PC-3 (cell line): Measurements from ENCODE around the gene DNM3. TPM values are rescaled to one million over a fixed set of nuclear protein-coding genes. Genes with fewer than 3 reads are reported as not detected.

Experiments used
- ATAC-seq: fragments of 200-7000 bp; cut with Tn5 transposase; 2 replicates; pipeline ENCODE4 v1.9.1; 2020; ENCODE audit warnings: mild to moderate bottlenecking, moderate library complexity
- BruUV-seq: library from RNA; stranded (reverse); fragments of 400-500 nt; replicated peaks from 2 replicates; lab custom pipeline; 2021; lab: Mats Ljungman, UMichigan
- CTCF ChIA-PET: fragments of 300-600 bp; sonication (Branson Sonifier 250); formaldehyde crosslinking; loops from one replicate; lab custom pipeline; 2022; ENCODE audit warnings: antibody characterized with exemption; lab: Charles Lee
- POLR2A ChIA-PET: fragments of 300-600 bp; sonication (Branson Sonifier 250); formaldehyde crosslinking; loops from one replicate; lab custom pipeline; 2022; ENCODE audit warnings: antibody characterized with exemption; ENCODE audit not compliant: unreplicated experiment; lab: Charles Lee
- DNase-seq: peaks from one replicate; pipeline ENCODE4 v3.0.0-alpha.2; 2015
- H2AFZ ChIP-seq: fragments of 300-600 bp; sonication (generic); 2 replicates; pipeline ENCODE4 v1.6.0; 2016; ENCODE audit warnings: antibody characterized with exemption, low read length
- H3F3A ChIP-seq: fragments of 300-600 bp; sonication (generic); one replicate; pipeline ENCODE4 v1.6.0; 2017; ENCODE audit warnings: antibody characterized with exemption, low read length, control low read depth, mild to moderate bottlenecking; ENCODE audit not compliant: unreplicated experiment
- H3K27ac ChIP-seq: fragments of 300-600 bp; sonication (generic); 2 replicates; pipeline ENCODE4 v1.5.1; 2016; ENCODE audit warnings: mild to moderate bottlenecking, low read length
- H3K27me3 ChIP-seq: fragments of 300-600 bp; sonication (generic); 2 replicates; pipeline ENCODE4 v1.6.1; 2016; ENCODE audit warnings: low read length, mixed read lengths
- H3K36me3 ChIP-seq: fragments of 300-600 bp; sonication (generic); 2 replicates; pipeline ENCODE4 v1.6.1; 2016; ENCODE audit warnings: low read depth, mixed run types, low read length, mixed read lengths
- H3K4me1 ChIP-seq: fragments of 300-600 bp; sonication (generic); 2 replicates; pipeline ENCODE4 v1.5.1; 2016; ENCODE audit warnings: low read length; ENCODE audit not compliant: insufficient read depth
- H3K4me2 ChIP-seq: fragments of 300-600 bp; sonication (generic); 2 replicates; pipeline ENCODE4 v1.6.0; 2016; ENCODE audit warnings: low read length
- H3K4me3 ChIP-seq: fragments of 300-600 bp; sonication (generic); 2 replicates; pipeline ENCODE4 v1.5.1; 2016; ENCODE audit warnings: mild to moderate bottlenecking, low read length, mixed read lengths
- H3K79me2 ChIP-seq: fragments of 300-600 bp; sonication (generic); 2 replicates; pipeline ENCODE4 v1.6.1; 2017; ENCODE audit warnings: low read length, mixed read lengths
- H3K9ac ChIP-seq: fragments of 300-600 bp; sonication (generic); 2 replicates; pipeline ENCODE4 v1.6.0; 2016; ENCODE audit warnings: mild to moderate bottlenecking, low read length
- H3K9me2 ChIP-seq: fragments of 300-600 bp; sonication (generic); replicated peaks from 2 replicates; pipeline ENCODE4 v1.6.1; 2016; ENCODE audit warnings: mixed run types, low read length, mixed read lengths
- H3K9me3 ChIP-seq: fragments of 300-600 bp; sonication (generic); 2 replicates; pipeline ENCODE4 v1.6.1; 2016; ENCODE audit warnings: low read length, mixed read lengths
- H4K20me1 ChIP-seq: fragments of 300-600 bp; sonication (generic); 2 replicates; pipeline ENCODE4 v1.6.1; 2016; ENCODE audit warnings: low read length, mixed read lengths
- EZH2 ChIP-seq: fragments of 300-600 bp; sonication (generic); IDR thresholded peaks from one replicate; pipeline ENCODE4 v1.6.1; 2017; ENCODE audit warnings: antibody characterized with exemption, mild to moderate bottlenecking, low read length; ENCODE audit not compliant: unreplicated experiment
- EZH2phosphoT487 ChIP-seq: fragments of 300-600 bp; sonication (generic); IDR thresholded peaks from 2 replicates; pipeline ENCODE4 v1.6.1; 2018; ENCODE audit warnings: mild to moderate bottlenecking, antibody characterized with exemption, low read length, borderline replicate concordance
- intact Hi-C: fragments of 100-400 bp; cut with micrococcal nuclease; formaldehyde crosslinking; loops from 2 replicates; pipeline ENCODE4 v1.9.0; 2023
- total RNA-seq: library from RNA; depleted of rRNA; stranded (reverse); fragments of >200 nt; gene quantifications from 2 replicates; pipeline ENCODE4 v1.2.3, GENCODE V29; 2014
- TF ChIP-seq, protein P1 (sequence below): fragments of 300-600 bp; sonication (generic); conservative IDR thresholded peaks from 2 replicates; pipeline ENCODE4 v1.5.1; 2017; ENCODE audit warnings: antibody characterized with exemption, low read depth, mild to moderate bottlenecking, low read length

DNM3 gene
- total RNA-seq, 1 experiment from 2014 or later = 0.98 TPM

DNA sequence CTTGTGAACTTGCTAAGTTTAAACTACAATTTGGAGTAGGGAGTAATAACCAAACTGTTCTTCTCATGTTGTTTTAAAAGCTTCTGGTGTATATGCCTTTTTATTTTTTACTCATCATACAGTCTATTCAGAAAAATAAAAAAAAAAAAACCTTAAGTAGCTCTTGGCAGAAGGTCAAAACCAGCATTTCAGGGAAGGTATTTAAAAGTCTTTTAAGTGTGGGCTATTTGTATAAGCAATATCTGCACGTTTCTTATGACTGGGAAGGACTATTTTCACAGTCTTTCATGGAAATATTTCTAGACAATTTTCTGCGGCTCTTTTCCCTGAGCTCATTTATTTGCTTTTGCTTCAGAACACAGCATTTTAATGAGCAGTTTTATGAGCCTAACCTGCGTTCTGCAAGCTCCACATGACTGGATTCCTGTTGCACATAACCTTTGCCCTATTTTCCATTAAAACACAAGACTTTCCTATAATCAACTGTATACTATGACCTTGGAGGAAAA is 518.2 kb downstream of the DNM3 start:
- H3K9me2 ChIP-seq = no peaks in the 10 kb centered on the region
- no peak for TF ChIP-seq EZH2
- TF ChIP-seq EZH2phosphoT487 = no peak
- TF ChIP-seq, protein P1, sequence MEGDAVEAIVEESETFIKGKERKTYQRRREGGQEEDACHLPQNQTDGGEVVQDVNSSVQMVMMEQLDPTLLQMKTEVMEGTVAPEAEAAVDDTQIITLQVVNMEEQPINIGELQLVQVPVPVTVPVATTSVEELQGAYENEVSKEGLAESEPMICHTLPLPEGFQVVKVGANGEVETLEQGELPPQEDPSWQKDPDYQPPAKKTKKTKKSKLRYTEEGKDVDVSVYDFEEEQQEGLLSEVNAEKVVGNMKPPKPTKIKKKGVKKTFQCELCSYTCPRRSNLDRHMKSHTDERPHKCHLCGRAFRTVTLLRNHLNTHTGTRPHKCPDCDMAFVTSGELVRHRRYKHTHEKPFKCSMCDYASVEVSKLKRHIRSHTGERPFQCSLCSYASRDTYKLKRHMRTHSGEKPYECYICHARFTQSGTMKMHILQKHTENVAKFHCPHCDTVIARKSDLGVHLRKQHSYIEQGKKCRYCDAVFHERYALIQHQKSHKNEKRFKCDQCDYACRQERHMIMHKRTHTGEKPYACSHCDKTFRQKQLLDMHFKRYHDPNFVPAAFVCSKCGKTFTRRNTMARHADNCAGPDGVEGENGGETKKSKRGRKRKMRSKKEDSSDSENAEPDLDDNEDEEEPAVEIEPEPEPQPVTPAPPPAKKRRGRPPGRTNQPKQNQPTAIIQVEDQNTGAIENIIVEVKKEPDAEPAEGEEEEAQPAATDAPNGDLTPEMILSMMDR = no peak
- peak; percentile 98 for DNase-seq
- no peaks in the 10 kb centered on the region for H3K9me3 ChIP-seq
- H4K20me1 ChIP-seq = no peaks in the 10 kb centered on the region
- peak overlapping the region; percentile 84 for H3K4me2 ChIP-seq
- intact Hi-C loops = loop anchor here (1.0 to 5.0 kb wide), 4 partner anchors 16 to 222 kb away; no protein-coding TSS in a partner anchor
- CTCF ChIA-PET = interaction anchor here (0.5 to 3.2 kb wide), 7 partner anchors 37 to 1024 kb away, joined by 4 to 17 read pairs (median 6); no protein-coding TSS in a partner anchor
- peaks cover 27% of the 10 kb centered on the region for H3F3A ChIP-seq
- no peaks in the 10 kb centered on the region for H3K79me2 ChIP-seq
- H3K4me3 ChIP-seq = peak overlapping the region; percentile 51
- no peaks in the 10 kb centered on the region for H3K36me3 ChIP-seq
- H3K9ac ChIP-seq = peak overlapping the region; percentile 46
- POLR2A ChIA-PET = interaction anchor here (0.6 to 1.0 kb wide), 5 partner anchors 8 to 280 kb away, joined by 3 to 8 read pairs (median 3); no protein-coding TSS in a partner anchor
- peak overlapping the region; percentile 84 for H3K27ac ChIP-seq
- no TSS peak for BruUV-seq
- peaks cover 64% of the 10 kb centered on the region for H3K4me1 ChIP-seq
- H3K27me3 ChIP-seq = no peaks in the 10 kb centered on the region
- ATAC-seq = peak; percentile 45
- H2AFZ ChIP-seq = no peak overlapping the region

DNA sequence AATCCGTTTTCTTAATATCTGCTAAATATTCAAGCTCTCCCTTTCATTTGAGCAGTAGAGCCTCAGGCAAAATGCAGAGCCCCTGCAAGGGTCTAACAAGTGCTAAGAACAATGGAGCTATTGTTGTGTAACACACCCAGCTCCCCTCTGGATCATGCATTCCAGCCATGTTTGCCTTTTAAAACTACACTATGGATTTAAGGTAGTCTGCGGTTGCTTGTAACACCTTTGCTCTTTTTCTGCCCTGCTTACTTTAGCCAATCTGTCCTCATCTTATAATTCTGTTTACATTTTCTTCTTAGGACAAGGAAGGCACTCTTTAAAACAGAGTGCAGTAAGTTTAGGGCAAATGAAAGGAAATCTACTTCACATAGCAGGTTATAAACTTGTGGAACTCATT is 519.2 kb downstream of the DNM3 start:
- ATAC-seq = peak; percentile 60
- H2AFZ ChIP-seq = peak overlapping the region; percentile 18; the same call in 1 of the 2 replicates
- intact Hi-C loops = loop anchor here (1.0 kb wide), 4 partner anchors 34 to 320 kb away; no protein-coding TSS in a partner anchor
- H3K27me3 ChIP-seq = no peaks in the 10 kb centered on the region
- peaks cover 27% of the 10 kb centered on the region for H3F3A ChIP-seq
- ChIA-PET CTCF (interaction anchor here (0.6 to 3.2 kb wide), 5 partner anchors 35 to 375 kb away, joined by 5 to 17 read pairs (median 8); no protein-coding TSS in a partner anchor), POLR2A (interaction anchor here (0.7 kb wide), 2 partner anchors 34 to 110 kb away, joined by 3 read pairs; no protein-coding TSS in a partner anchor)
- H3K4me2 ChIP-seq = peak overlapping the region; percentile 84
- no peaks in the 10 kb centered on the region for H3K36me3 ChIP-seq
- H3K9me3 ChIP-seq = no peaks in the 10 kb centered on the region
- H3K9me2 ChIP-seq = no peaks in the 10 kb centered on the region
- no TSS peak for BruUV-seq
- no peaks in the 10 kb centered on the region for H3K79me2 ChIP-seq
- DNase-seq = peak; percentile 98
- H3K4me3 ChIP-seq = peak overlapping the region; percentile 51; the same call in 1 of the 2 replicates
- H4K20me1 ChIP-seq = no peaks in the 10 kb centered on the region
- TF ChIP-seq, protein P1 = no peak
- TF ChIP-seq EZH2phosphoT487 = no peak
- no peak for TF ChIP-seq EZH2
- H3K4me1 ChIP-seq = peaks cover 64% of the 10 kb centered on the region
- peak overlapping the region; percentile 30 for H3K9ac ChIP-seq
- peak overlapping the region; percentile 84 for H3K27ac ChIP-seq
